Caco-2 (cell line): ENCODE measurements around the gene DEFB123. TPM values are rescaled to one million over a fixed set of nuclear protein-coding genes. Genes with fewer than 3 reads are reported as not detected.
A peak's percentile ranks its signal among the peaks of the same experiment; 100 is the strongest.

Experiments
- Bru-seq: library from RNA; stranded (reverse); fragments of 400-500 nt; gene quantifications from one replicate; lab custom pipeline; 2021; lab: Mats Ljungman, UMichigan
- BruChase-seq, 2 experiments: library from RNA; stranded (reverse); fragments of 400-500 nt; gene quantifications; one replicate each; lab custom pipeline; 2021; lab: Mats Ljungman, UMichigan
- BruUV-seq: library from RNA; stranded (reverse); fragments of 400-500 nt; replicated peaks from 2 replicates; lab custom pipeline; 2021; lab: Mats Ljungman, UMichigan
- CTCF ChIA-PET: fragments of 300-600 bp; sonication (Branson Sonifier 250); formaldehyde crosslinking; loops from one replicate; lab custom pipeline; 2022; ENCODE audit warnings: antibody characterized with exemption; lab: Charles Lee
- POLR2A ChIA-PET: fragments of 300-600 bp; sonication (Branson Sonifier 250); formaldehyde crosslinking; loops from one replicate; lab custom pipeline; 2022; ENCODE audit warnings: antibody characterized with exemption; lab: Charles Lee
- DNase-seq, 2 experiments: peaks; one replicate each; pipeline versions ENCODE4 v3.0.0 to v3.0.0-alpha.2; 2020 to 2022
- H3K27me3 ChIP-seq: replicated peaks from 2 replicates; pipeline ENCODE4 v1.6.0; 2011; ENCODE audit warnings: low read length; ENCODE audit not compliant: control insufficient read depth, insufficient read depth
- H3K36me3 ChIP-seq: 2 replicates; pipeline ENCODE4 v1.5.1; 2011; ENCODE audit warnings: low read length; ENCODE audit not compliant: control insufficient read depth, insufficient read depth
- H3K4me1 ChIP-seq: fragments of 250-450 bp; sonication (Bioruptor Pico); 2 replicates; pipeline ENCODE4 v1.5.1; 2020; ENCODE audit warnings: mild to moderate bottlenecking
- H3K4me3 ChIP-seq: 2 replicates; pipeline ENCODE4 v1.5.1; 2011; ENCODE audit warnings: low read depth, mild to moderate bottlenecking, control low read depth, low read length
- H3K9me3 ChIP-seq: fragments of 250-450 bp; sonication (Bioruptor Pico); 2 replicates; pipeline ENCODE4 v1.5.1; 2020; ENCODE audit warnings: mild to moderate bottlenecking, moderate library complexity
- H3K27ac Mint-ChIP-seq: one replicate; pipeline ENCODE4 v1.8.0; 2022; ENCODE audit warnings: mixed read lengths; ENCODE audit not compliant: unreplicated experiment
- H3K27me3 Mint-ChIP-seq: one replicate; pipeline ENCODE4 v1.8.0; 2022; ENCODE audit warnings: mixed read lengths; ENCODE audit not compliant: insufficient read depth, unreplicated experiment
- H3K36me3 Mint-ChIP-seq: one replicate; pipeline ENCODE4 v1.8.0; 2022; ENCODE audit warnings: mild to moderate bottlenecking, mixed read lengths; ENCODE audit not compliant: insufficient read depth, unreplicated experiment
- H3K4me1 Mint-ChIP-seq: one replicate; pipeline ENCODE4 v1.8.0; 2022; ENCODE audit warnings: low read depth, mixed read lengths; ENCODE audit not compliant: unreplicated experiment
- H3K4me3 Mint-ChIP-seq: one replicate; pipeline ENCODE4 v1.8.0; 2022; ENCODE audit warnings: mild to moderate bottlenecking, moderate library complexity, mixed read lengths; ENCODE audit not compliant: unreplicated experiment
- H3K9me3 Mint-ChIP-seq: one replicate; pipeline ENCODE4 v1.8.0; 2022; ENCODE audit warnings: mixed read lengths; ENCODE audit not compliant: unreplicated experiment
- CTCF ChIP-seq, 2 experiments: fragments of 200-600 bp in 1 of 2; IDR thresholded peaks; 1 replicate in 1 of 2; 2 replicates in 1 of 2; pipeline versions ENCODE4 v1.5.1 to v1.8.0; 2011 to 2022; ENCODE audit warnings: antibody characterized with exemption in 1 of 2, control low read depth in 1 of 2, inconsistent platforms in 1 of 2, low read depth in 1 of 2, low read length in 1 of 2, mild to moderate bottlenecking in 1 of 2, moderate library complexity in 1 of 2; ENCODE audit not compliant: insufficient read depth in 1 of 2, severe bottlenecking in 1 of 2, unreplicated experiment in 1 of 2
- intact Hi-C: fragments of 100-400 bp; cut with micrococcal nuclease; formaldehyde crosslinking; loops from one replicate; pipeline ENCODE4 v1.10.0; 2022; ENCODE audit not compliant: unreplicated experiment
- long read RNA-seq: library from polyadenylated mRNA; stranded (forward); transcript quantifications from one replicate; pipeline ENCODE4 v2.0.0, GENCODE V29; 2022
- total RNA-seq: library from RNA; stranded (reverse); gene quantifications from 2 replicates; pipeline ENCODE4 v1.2.3, GENCODE V29; 2022

DEFB123 gene
- total RNA-seq, result not detected in 2 replicates
- not detected for Bru-seq, nascent RNA
- BruChase-seq, experiment 1, labeled RNA remaining after a 2-hour chase, result not detected
- BruChase-seq, experiment 2, labeled RNA remaining after a 6-hour chase, result not detected
- long read RNA-seq, result 0 reads

GRCh38 chr20:31440012-31440659 lies at the start of gene DEFB123:
DEFB123 (plus strand) TSS chr20:31440632; CDS start chr20:31440699, 67 bp downstream.
- peaks cover 13% of the 10 kb centered on the region for H3K27me3 Mint-ChIP-seq
- Histone ChIP-seq H3K27me3 (no peaks in the 10 kb centered on the region; the same call in 1 of the 2 replicates), H3K9me3 (peaks cover 3% of the 10 kb centered on the region; the same call in 1 of the 2 replicates), H3K4me1 (no peaks in the 10 kb centered on the region), H3K36me3 (no peaks in the 10 kb centered on the region), H3K4me3 (no peak within 1 kb of the TSS)
- CTCF ChIA-PET, result interaction anchor here (0.5 to 2.3 kb wide), 4 partner anchors 27 to 1758 kb away, joined by 3 to 9 read pairs (median 4); no protein-coding TSS in a partner anchor
- no peak for DNase-seq
- intact Hi-C loops, result no loop called here
- no TSS peak for BruUV-seq
- no peak within 1 kb of the TSS for H3K4me3 Mint-ChIP-seq
- no peaks in the 10 kb centered on the region for H3K4me1 Mint-ChIP-seq
- H3K27ac Mint-ChIP-seq, result no peak within 1 kb of the TSS
- H3K9me3 Mint-ChIP-seq, result no peaks in the 10 kb centered on the region
- POLR2A ChIA-PET, result no interaction called here
- no peaks in the 10 kb centered on the region for H3K36me3 Mint-ChIP-seq
- TF ChIP-seq CTCF (IDR thresholded peaks at IDR 0.05; ENCODE audit: insufficient read depth in 1 of 2, low read depth in 1 of 2, low read length in 1 of 2, severe bottlenecking in 1 of 2, unreplicated experiment in 1 of 2), result peak; percentile 38 to 54

- no TSS peak for BruUV-seq
- Histone ChIP-seq H3K27me3 (no peaks in the 10 kb centered on the region), H3K9me3 (no peaks in the 10 kb centered on the region), H3K36me3 (no peaks in the 10 kb centered on the region), H3K4me1 (no peaks in the 10 kb centered on the region), H3K4me3 (no peak overlapping the region)
- Mint-ChIP-seq H3K36me3 (no peaks in the 10 kb centered on the region), H3K27ac (no peak overlapping the region), H3K9me3 (no peaks in the 10 kb centered on the region), H3K27me3 (peaks cover 19% of the 10 kb centered on the region), H3K4me1 (no peaks in the 10 kb centered on the region), H3K4me3 (no peak overlapping the region)
- DNase-seq, result no peak
- TF ChIP-seq CTCF (IDR thresholded peaks at IDR 0.05; ENCODE audit: insufficient read depth in 1 of 2, low read depth in 1 of 2, low read length in 1 of 2, severe bottlenecking in 1 of 2, unreplicated experiment in 1 of 2), result no peak
- POLR2A ChIA-PET, result no interaction called here
- intact Hi-C loops, result no loop called here
- CTCF ChIA-PET, result no interaction called here
These were observed 47.6 kb upstream of the DEFB123 start for GRCh38 chr20:31392836-31393235.

- Mint-ChIP-seq H3K4me3 (no peak overlapping the region), H3K36me3 (no peaks in the 10 kb centered on the region), H3K27ac (no peak overlapping the region), H3K4me1 (no peaks in the 10 kb centered on the region), H3K9me3 (no peaks in the 10 kb centered on the region), H3K27me3 (peaks cover 15% of the 10 kb centered on the region)
- POLR2A ChIA-PET, result no interaction called here
- Histone ChIP-seq H3K4me1 (no peaks in the 10 kb centered on the region), H3K36me3 (no peaks in the 10 kb centered on the region), H3K27me3 (no peaks in the 10 kb centered on the region), H3K9me3 (no peaks in the 10 kb centered on the region), H3K4me3 (no peak overlapping the region)
- TF ChIP-seq CTCF (IDR thresholded peaks at IDR 0.05; ENCODE audit: insufficient read depth in 1 of 2, low read depth in 1 of 2, low read length in 1 of 2, severe bottlenecking in 1 of 2, unreplicated experiment in 1 of 2), result no peak
- BruUV-seq, result no TSS peak
- CTCF ChIA-PET, result no interaction called here
- no peak for DNase-seq
- intact Hi-C loops, result no loop called here
These were observed 45.5 kb upstream of the DEFB123 start for GRCh38 chr20:31394900-31395299.
